Subcutaneous adipose tissue (tissue), 4 donors: Measurements from ENCODE around the gene PKD1. TPM values are rescaled to one million over a fixed set of nuclear protein-coding genes. Genes with fewer than 3 reads are reported as not detected.

Experiments used
- CTCF ChIP-seq: fragments of 450-650 bp; IDR thresholded peaks from one replicate; pipeline ENCODE4 v1.5.1; 2016; ENCODE audit warnings: low read depth, mild to moderate bottlenecking, control low read depth, antibody characterized with exemption, moderate library complexity
- total RNA-seq, 4 donors: library from RNA; depleted of rRNA; stranded (reverse); fragments of >200 nt; gene quantifications; one replicate each; pipeline ENCODE4 v1.1.0, GENCODE V29; 2016

The PKD1 gene
- total RNA-seq, 4 donors from 2014 or later: 40.1 to 318 (median 76.1) TPM

- no peak for TF ChIP-seq CTCF
Measured at GRCh38 chr16:2057438-2057837, 78.3 kb downstream of the PKD1 start.

- no peak for TF ChIP-seq CTCF
Measured at GRCh38 chr16:2056681-2057407, 78.9 kb downstream of the PKD1 start.

GRCh38 chr16:2056077-2056476 lies 79.6 kb downstream of the PKD1 start:
- TF ChIP-seq CTCF: no peak

GRCh38 chr16:2054543-2055245 lies 81.0 kb downstream of the PKD1 start:
- no peak for TF ChIP-seq CTCF

GRCh38 chr16:2053897-2054296 lies 81.8 kb downstream of the PKD1 start:
- no peak for TF ChIP-seq CTCF

GRCh38 chr16:2053211-2053610 lies 82.5 kb downstream of the PKD1 start:
- no peak for TF ChIP-seq CTCF

GRCh38 chr16:2048116-2048543 lies 87.6 kb downstream of the PKD1 start:
- TF ChIP-seq CTCF: no peak
